AG04449 (cell line): Measurements from ENCODE around the gene FAM228B.

Source experiments
- CTCF ChIA-PET: fragments of 350-600 bp; formaldehyde crosslinking; extraction: SDS; loops from one replicate; lab custom pipeline; 2021; ENCODE audit warnings: antibody characterized with exemption; lab: Yijun Ruan, JAX
- POLR2A ChIA-PET: fragments of 400-600, 350-600 bp; formaldehyde crosslinking; extraction: SDS; loops from one replicate; lab custom pipeline; 2020; ENCODE audit warnings: antibody characterized with exemption, inconsistent platforms; lab: Yijun Ruan, JAX
- DNase-seq: peaks from one replicate; pipeline ENCODE4 v3.0.0-alpha.2; 2010; ENCODE audit warnings: low read depth, low spot score
- H3K4me3 ChIP-seq: 2 replicates; pipeline ENCODE4 v1.5.1; 2011; ENCODE audit warnings: low read depth, mild to moderate bottlenecking, control low read depth, low read length
- CTCF ChIP-seq: IDR thresholded peaks from one replicate; pipeline ENCODE4 v1.5.1; 2011; ENCODE audit warnings: mild to moderate bottlenecking, moderate library complexity, low read length, control low read depth, inconsistent platforms; ENCODE audit not compliant: insufficient read depth; ENCODE audit errors: missing control alignments

Gene FAM228B

GRCh38 chr2:24175631-24176187 is 52.4 kb downstream of the FAM228B start:
- ChIA-PET POLR2A (no interaction called here), CTCF (interaction anchor here (2.4 kb wide), 1 partner anchor 9 kb away, joined by 9 read pairs; no protein-coding TSS in a partner anchor)
- H3K4me3 ChIP-seq, result no peak overlapping the region
- DNase-seq, result no peak
- no peak for TF ChIP-seq CTCF

- H3K4me3 ChIP-seq, result no peak overlapping the region
- DNase-seq, result no peak
- ChIA-PET CTCF (interaction anchor here (2.4 kb wide), 1 partner anchor 9 kb away, joined by 9 read pairs; no protein-coding TSS in a partner anchor), POLR2A (interaction anchor here (0.6 kb wide), 1 partner anchor 65 kb away, joined by 3 read pairs; no protein-coding TSS in a partner anchor)
- no peak for TF ChIP-seq CTCF
These were observed 53.1 kb downstream of the FAM228B start for GRCh38 chr2:24176326-24176725.

GRCh38 chr2:24179683-24180082 is 56.4 kb downstream of the FAM228B start:
- no peak overlapping the region for H3K4me3 ChIP-seq
- no peak for TF ChIP-seq CTCF
- ChIA-PET POLR2A (no interaction called here), CTCF (interaction anchor here (1.2 kb wide), 1 partner anchor 230 kb away, joined by 3 read pairs; no protein-coding TSS in a partner anchor)
- DNase-seq, result no peak

- no peak for TF ChIP-seq CTCF
- H3K4me3 ChIP-seq, result no peak overlapping the region
- no peak for DNase-seq
- ChIA-PET POLR2A (no interaction called here), CTCF (interaction anchor here (1.0 kb wide), 1 partner anchor 17 kb away, joined by 3 read pairs; no protein-coding TSS in a partner anchor)
These were observed 58.6 kb downstream of the FAM228B start for GRCh38 chr2:24181849-24182248.

GRCh38 chr2:24182507-24182906 is 59.2 kb downstream of the FAM228B start:
- POLR2A ChIA-PET, result no interaction called here
- no peak overlapping the region for H3K4me3 ChIP-seq
- CTCF ChIA-PET, result interaction anchor here (1.0 kb wide), 1 partner anchor 18 kb away, joined by 3 read pairs; no protein-coding TSS in a partner anchor
- DNase-seq, result no peak
- no peak for TF ChIP-seq CTCF

- ChIA-PET CTCF (no interaction called here), POLR2A (no interaction called here)
- DNase-seq, result no peak
- TF ChIP-seq CTCF, result no peak
- no peak overlapping the region for H3K4me3 ChIP-seq
These were observed 60.2 kb downstream of the FAM228B start for GRCh38 chr2:24183366-24184069.
